Skeletal muscle tissue (tissue), 4 donors: ENCODE data around the gene TOP3B. TPM values are rescaled to one million over a fixed set of nuclear protein-coding genes. Genes with fewer than 3 reads are reported as not detected.
A peak's percentile ranks its signal among the peaks of the same experiment; 100 is the strongest.

Experiments used
- H3K27ac ChIP-seq: one replicate; pipeline ENCODE4 v1.7.0; 2013; ENCODE audit warnings: mild to moderate bottlenecking, low read depth, low read length, inconsistent platforms
- H3K27me3 ChIP-seq, 3 donors: one replicate each; pipeline ENCODE4 v1.7.0; 2013; ENCODE audit warnings: low read length in 3 of 3; ENCODE audit not compliant: control insufficient read depth in 3 of 3, insufficient read depth in 3 of 3
- H3K36me3 ChIP-seq, 3 donors: one replicate each; pipeline ENCODE4 v1.7.0; 2013; ENCODE audit warnings: low read length in 3 of 3; ENCODE audit not compliant: control insufficient read depth in 3 of 3, insufficient read depth in 3 of 3
- H3K4me1 ChIP-seq, 3 donors: one replicate each; pipeline ENCODE4 v1.7.0; 2013; ENCODE audit warnings: low read length in 3 of 3, mild to moderate bottlenecking in 3 of 3; ENCODE audit not compliant: control insufficient read depth in 3 of 3, insufficient read depth in 3 of 3
- H3K4me3 ChIP-seq, 3 donors: one replicate each; pipeline ENCODE4 v1.7.0; 2013; ENCODE audit warnings: low read length in 3 of 3
- H3K9ac ChIP-seq, 3 donors: one replicate each; pipeline ENCODE4 v1.7.0; 2013; ENCODE audit warnings: low read length in 3 of 3, mild to moderate bottlenecking in 3 of 3, moderate library complexity in 2 of 3, low read depth in 1 of 3
- H3K9me3 ChIP-seq, 3 donors: one replicate each; pipeline ENCODE4 v1.7.0; 2013; ENCODE audit warnings: low read length in 3 of 3; ENCODE audit not compliant: control insufficient read depth in 3 of 3
- total RNA-seq: library from RNA; depleted of rRNA; stranded (reverse); fragments of >200 nt; gene quantifications from one replicate; pipeline ENCODE4 v1.2.3, GENCODE V29; 2014
- donor health status: Osteomylitis.

TOP3B gene
- total RNA-seq, 1 donor from 2014 or later, result 14.1 TPM

DNA sequence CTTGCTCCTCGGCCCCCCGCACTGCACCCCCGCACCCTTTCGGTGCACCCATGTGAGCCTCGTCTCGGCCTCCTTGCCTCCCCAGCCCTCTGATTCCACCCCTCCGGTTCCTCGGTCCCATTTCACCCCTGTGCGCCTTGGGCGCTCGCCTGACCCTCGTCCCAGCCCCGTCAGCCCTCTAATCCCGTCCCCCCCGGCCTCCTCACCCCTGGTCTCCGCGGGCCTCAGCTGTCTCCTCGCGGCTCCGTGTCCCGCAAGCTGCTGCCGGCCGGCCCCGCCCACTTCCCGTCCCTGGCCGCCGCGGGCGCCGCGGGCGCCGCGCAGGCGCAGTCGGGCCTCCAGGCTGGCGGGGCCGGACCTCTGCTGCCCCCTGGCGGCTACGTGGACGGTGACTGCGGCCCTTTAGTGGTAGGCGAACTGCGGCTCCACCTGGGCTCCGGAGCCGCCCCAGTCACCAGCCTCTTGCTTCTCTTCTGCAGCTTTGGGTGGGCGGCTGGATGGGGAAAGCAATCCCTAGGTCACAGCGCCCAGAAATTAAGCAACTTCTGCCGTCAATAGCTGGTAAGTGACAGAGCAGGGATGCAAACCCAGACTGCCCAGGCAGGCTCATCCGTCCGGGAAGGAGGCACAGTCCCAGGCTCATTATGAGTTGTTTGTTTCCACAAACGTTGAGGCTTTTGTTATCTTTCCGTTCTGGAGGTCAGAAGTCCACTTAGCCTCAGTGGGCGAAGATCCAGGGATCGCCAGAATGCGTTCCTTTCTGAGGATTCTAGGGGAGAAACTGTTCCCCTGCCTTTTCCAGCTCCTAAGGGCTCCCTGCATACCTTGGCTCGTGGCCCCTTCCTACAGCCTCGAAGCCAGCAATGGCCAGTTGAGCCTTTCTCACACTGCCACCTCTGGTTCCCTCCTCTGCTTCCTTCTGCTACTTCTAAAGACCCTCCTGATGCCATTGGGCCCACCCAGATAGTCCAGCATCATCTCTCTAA lies 29.7 kb downstream of the TOP3B start, which contains the start of gene PPM1F:
Gene PPM1F (minus strand): TSS at position 263 of the 986 bp plus-strand sequence. CDS start 6,800 bp downstream, outside the sequence.
- Histone ChIP-seq H3K36me3 (no peaks in the 10 kb centered on the region), H3K27me3 (no peaks in the 10 kb centered on the region), H3K27ac (peak within 1 kb of the TSS; percentile 60), H3K9me3 (no peaks in the 10 kb centered on the region), H3K4me1 (peaks cover 28 to 35% (median 32%) of the 10 kb centered on the region in 3 donors), H3K4me3 (peak within 1 kb of the TSS; percentile 75 to 81 (median 78)), H3K9ac (peak within 1 kb of the TSS; percentile 68 to 81 (median 81))

DNA sequence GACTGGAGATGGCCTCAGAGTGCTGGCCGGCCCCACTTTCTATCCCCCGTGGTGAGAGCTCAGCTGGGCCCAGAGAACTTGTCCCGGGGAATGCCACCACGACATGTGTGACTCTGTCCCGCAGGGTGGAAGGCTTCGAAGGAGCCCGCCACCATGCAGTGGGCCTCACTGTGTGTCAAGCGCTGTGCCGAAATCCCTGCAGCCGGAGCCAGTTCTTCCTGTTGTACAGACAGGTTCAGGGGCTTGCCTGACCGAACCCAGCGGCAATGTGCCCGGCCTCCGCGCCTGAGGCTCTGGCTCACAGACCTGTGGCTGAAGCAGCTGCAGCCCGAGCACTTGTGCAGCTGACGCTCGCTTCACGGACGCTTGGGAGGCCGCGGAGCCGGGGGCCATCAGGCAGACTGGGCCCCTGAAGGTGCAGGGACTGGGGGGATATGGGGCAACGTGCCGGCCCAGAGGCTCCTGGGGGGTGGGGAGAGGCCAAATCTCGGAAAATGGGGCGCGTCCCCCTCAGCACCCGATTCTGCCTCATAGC lies 30.6 kb downstream of the TOP3B start:
- H3K4me1 ChIP-seq, result peaks cover 37 to 43% (median 39%) of the 10 kb centered on the region in 3 donors
- no peaks in the 10 kb centered on the region for H3K27me3 ChIP-seq
- peak overlapping the region; percentile 75 to 81 (median 78) for H3K4me3 ChIP-seq
- H3K9me3 ChIP-seq, result no peaks in the 10 kb centered on the region
- H3K27ac ChIP-seq, result peak overlapping the region; percentile 60
- peak overlapping the region; percentile 68 to 81 (median 81) for H3K9ac ChIP-seq
- H3K36me3 ChIP-seq, result no peaks in the 10 kb centered on the region

DNA sequence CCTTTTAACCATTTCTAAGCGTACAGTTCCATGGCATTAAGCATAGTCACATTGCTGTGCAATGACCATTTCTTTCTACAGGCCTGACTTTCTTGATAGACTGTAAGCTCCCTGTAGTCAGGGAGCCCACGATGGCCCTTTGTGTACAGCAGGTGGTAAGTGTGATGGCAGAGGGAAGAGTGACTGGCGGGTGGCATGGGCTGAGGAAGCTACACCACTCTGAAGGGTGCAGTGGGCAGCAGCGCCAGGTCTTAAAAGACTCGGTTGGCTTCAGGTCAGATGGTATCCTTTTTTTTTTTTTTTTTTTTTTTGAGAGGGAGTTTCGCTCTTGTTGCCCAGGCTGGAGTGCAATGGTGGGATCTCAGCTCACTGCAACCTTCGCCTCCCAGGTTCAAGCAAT lies 31.5 kb downstream of the TOP3B start:
- H3K9me3 ChIP-seq, result no peaks in the 10 kb centered on the region
- H3K27ac ChIP-seq, result no peak overlapping the region
- no peak overlapping the region for H3K9ac ChIP-seq
- H3K4me3 ChIP-seq, result no peak overlapping the region
- no peaks in the 10 kb centered on the region for H3K27me3 ChIP-seq
- H3K4me1 ChIP-seq, result peaks cover 46 to 53% (median 48%) of the 10 kb centered on the region in 3 donors
- no peaks in the 10 kb centered on the region for H3K36me3 ChIP-seq

DNA sequence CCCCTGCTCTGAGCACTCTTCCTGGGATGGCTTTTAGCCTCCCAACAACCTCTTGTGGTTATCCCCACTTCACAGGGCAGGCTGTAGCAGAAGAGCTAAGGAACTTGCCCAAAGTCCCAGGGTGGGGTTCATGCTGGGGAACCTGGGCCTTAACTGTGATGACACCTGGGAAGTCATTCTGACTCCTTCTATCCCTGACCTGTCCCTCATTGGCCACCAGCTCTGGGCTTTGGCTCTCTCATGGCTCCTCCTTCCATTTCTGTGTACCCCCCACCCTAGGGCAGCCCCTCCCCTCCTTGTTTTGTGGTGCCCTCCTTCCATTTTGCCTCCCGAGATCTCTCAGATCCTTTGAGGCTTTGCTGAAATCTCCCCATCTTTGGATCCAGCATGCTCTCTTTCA lies 32.6 kb downstream of the TOP3B start:
- Histone ChIP-seq H3K4me3 (no peak overlapping the region), H3K9ac (no peak overlapping the region), H3K4me1 (peaks cover 57 to 64% (median 60%) of the 10 kb centered on the region in 3 donors)

DNA sequence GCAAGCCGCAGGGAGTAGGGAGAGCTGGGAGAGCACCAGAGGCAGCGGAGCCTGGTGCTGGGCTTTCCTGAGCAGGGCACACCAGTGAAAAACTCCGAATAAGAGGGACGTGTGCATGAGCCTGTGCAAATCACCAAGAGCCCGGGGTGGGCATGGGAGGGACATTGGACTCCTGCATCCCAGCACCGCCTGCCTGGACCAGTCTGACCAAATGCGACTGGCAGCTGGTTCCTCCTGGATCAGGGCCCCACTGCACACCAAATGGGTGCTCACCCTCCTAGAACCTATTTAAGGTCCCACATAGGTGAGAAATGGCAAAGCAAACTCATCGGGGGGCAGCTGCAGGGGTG lies 33.0 kb downstream of the TOP3B start:
- H3K9me3 ChIP-seq, result no peaks in the 10 kb centered on the region
- H3K27ac ChIP-seq, result peak overlapping the region; percentile 25
- H3K27me3 ChIP-seq, result no peaks in the 10 kb centered on the region
- H3K4me1 ChIP-seq, result peaks cover 61 to 68% (median 64%) of the 10 kb centered on the region in 3 donors
- H3K9ac ChIP-seq, result no peak overlapping the region
- peaks cover 2 to 8% (median 6%) of the 10 kb centered on the region in 3 donors for H3K36me3 ChIP-seq
- H3K4me3 ChIP-seq, result peak overlapping the region in 1 of 3 donors; percentile 6

More for the DNA sequence above, 32.6 kb downstream of the TOP3B start:
- H3K27me3 ChIP-seq, result no peaks in the 10 kb centered on the region
- no peaks in the 10 kb centered on the region for H3K9me3 ChIP-seq
- H3K36me3 ChIP-seq, result peaks cover 2 to 4% (median 3%) of the 10 kb centered on the region in 3 donors
- no peak overlapping the region for H3K27ac ChIP-seq

DNA sequence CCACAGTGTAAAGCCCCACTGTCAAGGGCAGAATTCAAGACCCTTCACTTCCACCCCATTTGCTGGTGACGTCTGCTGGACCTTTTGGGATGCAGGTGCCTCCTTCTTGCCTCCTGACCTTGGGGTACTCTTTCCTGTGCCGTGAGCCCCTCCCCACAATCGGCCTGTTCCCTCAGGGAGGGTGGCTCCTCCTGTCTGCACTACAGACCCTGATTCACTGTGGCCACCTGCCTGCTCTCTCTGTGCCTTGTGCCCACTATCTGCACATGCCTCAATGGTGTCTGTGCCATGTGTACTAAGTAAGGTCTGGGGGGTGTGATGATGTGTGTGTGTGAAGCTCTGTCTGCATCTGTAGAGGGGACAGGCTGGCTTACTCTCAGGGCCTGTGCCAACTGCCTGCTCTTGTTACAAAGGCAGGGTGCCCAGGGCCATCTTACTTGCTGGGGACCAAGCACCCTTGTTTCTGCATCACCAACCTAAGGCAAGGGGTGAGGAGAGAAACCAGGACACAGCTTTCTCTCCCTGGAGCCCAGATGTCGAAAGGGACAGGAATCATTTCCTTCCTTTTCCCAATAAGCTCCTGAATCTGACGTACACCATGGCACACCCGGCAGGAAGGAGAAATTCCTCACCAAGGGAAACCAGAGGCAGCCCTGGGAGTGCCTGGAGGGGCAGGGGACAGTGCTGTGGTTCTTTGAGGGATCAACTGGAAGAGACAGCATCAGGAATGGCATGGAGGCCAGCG lies 33.6 kb downstream of the TOP3B start:
- H3K27ac ChIP-seq, result peak overlapping the region; percentile 25
- no peaks in the 10 kb centered on the region for H3K27me3 ChIP-seq
- H3K36me3 ChIP-seq, result peaks cover 6 to 14% (median 10%) of the 10 kb centered on the region in 3 donors
- peak overlapping the region in 1 of 3 donors; percentile 25 for H3K9ac ChIP-seq
- H3K9me3 ChIP-seq, result no peaks in the 10 kb centered on the region
- no peak overlapping the region for H3K4me3 ChIP-seq
- H3K4me1 ChIP-seq, result peaks cover 65 to 73% (median 69%) of the 10 kb centered on the region in 3 donors

DNA sequence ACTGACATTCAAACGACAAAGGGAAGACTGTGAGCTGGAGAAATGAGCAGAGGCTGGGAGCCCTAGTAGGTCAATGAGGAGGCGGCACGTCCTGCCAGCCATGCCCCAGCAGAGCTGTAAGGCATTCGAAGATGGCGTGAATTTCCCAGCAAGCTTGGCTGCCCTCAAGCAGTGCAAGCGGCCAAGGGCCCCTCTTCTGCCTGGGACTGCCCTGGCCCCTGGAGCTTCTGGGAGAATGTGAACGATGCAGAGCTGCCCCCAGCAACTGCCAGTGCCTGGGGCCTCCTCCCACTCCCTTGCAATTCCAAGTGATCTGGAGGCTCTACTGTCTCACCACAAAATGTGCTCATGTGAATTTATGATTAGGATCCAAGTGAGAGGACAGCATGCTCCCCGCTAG lies 34.2 kb downstream of the TOP3B start:
- no peak overlapping the region for H3K27ac ChIP-seq
- no peaks in the 10 kb centered on the region for H3K27me3 ChIP-seq
- H3K36me3 ChIP-seq, result peaks cover 8 to 19% (median 12%) of the 10 kb centered on the region in 3 donors
- H3K9ac ChIP-seq, result no peak overlapping the region
- H3K4me1 ChIP-seq, result peaks cover 71 to 80% (median 75%) of the 10 kb centered on the region in 3 donors
- no peak overlapping the region for H3K4me3 ChIP-seq
- no peaks in the 10 kb centered on the region for H3K9me3 ChIP-seq

DNA sequence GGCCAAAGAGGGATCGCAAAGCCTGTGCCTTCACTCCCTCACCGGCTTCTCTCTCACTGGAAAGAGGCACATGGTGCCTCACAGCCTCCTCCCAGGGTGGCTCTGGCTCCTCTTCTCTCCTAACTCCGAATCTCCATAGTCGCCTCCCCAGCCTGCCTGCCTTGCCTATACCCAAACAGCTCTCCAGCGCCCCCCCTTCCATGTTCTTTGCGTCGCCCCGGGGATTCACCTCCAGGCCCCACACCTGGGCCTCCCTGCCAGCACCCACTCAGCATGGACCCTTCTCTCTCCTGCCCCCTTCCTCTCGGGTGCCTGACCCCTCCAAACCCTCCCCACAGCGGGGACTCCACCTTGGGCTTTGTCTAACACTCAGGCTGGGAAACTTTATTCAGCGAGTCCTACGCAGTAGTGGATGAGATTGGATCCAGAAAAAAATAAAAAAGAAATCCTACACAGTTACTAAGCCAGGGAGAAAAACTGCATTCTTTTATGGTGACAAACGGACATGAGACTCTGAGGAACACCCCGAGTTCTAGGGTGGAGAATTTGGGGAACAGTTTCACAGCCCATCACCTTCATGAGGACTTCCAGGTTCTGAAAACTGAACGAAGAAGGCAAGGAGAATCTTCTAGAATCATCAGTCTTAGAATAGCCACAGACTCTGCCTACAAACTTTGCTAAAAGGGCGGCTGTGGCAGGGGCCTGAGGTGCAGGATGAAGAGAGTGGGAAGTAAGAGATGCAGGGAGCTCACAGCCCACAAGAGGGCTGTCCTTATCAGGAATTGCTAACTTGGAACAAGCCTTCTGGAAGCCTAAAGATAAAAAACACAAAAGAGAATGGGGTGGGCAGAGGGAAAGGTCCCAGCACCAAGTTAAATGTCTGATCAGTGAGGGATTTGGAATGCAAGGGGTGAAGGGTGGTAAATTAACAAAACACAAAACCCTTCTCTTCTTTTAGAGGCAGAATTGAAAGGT lies 35.3 kb downstream of the TOP3B start:
- no peaks in the 10 kb centered on the region for H3K27me3 ChIP-seq
- no peaks in the 10 kb centered on the region for H3K9me3 ChIP-seq
- peak overlapping the region in 1 of 3 donors; percentile 40 for H3K9ac ChIP-seq
- no peak overlapping the region for H3K4me3 ChIP-seq
- peaks cover 76 to 85% (median 80%) of the 10 kb centered on the region in 3 donors for H3K4me1 ChIP-seq
- peaks cover 9 to 19% (median 12%) of the 10 kb centered on the region in 3 donors for H3K36me3 ChIP-seq
- peak overlapping the region; percentile 45 for H3K27ac ChIP-seq
